Measurements from ENCODE around the gene EPS8L2.

DNA sequence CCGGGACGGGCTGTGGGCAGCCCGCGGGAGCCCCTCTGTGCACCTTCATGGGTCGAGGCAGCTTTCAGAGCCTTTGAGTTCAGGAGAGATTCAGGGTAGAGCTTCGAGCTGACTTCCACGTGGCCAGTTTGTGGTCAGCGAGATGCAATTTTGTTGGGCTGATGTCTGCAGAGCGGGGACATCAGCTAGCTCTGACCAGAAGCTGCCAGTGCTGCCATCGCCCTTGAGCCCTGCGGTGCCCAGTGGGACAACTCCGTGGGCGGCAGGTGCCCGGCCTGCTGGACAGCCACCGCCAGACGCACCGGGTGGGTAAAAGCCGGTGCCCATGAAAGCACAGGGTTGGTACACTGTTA lies 42.0 kb downstream of the EPS8L2 start:
- TF ChIP-seq, protein P1, sequence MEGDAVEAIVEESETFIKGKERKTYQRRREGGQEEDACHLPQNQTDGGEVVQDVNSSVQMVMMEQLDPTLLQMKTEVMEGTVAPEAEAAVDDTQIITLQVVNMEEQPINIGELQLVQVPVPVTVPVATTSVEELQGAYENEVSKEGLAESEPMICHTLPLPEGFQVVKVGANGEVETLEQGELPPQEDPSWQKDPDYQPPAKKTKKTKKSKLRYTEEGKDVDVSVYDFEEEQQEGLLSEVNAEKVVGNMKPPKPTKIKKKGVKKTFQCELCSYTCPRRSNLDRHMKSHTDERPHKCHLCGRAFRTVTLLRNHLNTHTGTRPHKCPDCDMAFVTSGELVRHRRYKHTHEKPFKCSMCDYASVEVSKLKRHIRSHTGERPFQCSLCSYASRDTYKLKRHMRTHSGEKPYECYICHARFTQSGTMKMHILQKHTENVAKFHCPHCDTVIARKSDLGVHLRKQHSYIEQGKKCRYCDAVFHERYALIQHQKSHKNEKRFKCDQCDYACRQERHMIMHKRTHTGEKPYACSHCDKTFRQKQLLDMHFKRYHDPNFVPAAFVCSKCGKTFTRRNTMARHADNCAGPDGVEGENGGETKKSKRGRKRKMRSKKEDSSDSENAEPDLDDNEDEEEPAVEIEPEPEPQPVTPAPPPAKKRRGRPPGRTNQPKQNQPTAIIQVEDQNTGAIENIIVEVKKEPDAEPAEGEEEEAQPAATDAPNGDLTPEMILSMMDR (IDR thresholded peaks at IDR 0.05) = no peak
- no peak for TF ChIP-seq POLR2A (IDR thresholded peaks at IDR 0.05)

Measured in body of pancreas (tissue), 4 donors.